ENCODE results near the gene IGFN1. TPM values are rescaled to one million over a fixed set of nuclear protein-coding genes. Genes with fewer than 3 reads are reported as not detected.

The IGFN1 gene
- total and polyA plus RNA-seq, 2 of the 4 experiments (the other 2 are of a cell fraction): 0.05 TPM; not detected in 1

- Histone ChIP-seq H3K27me3 (ENCODE audit: control insufficient read depth, insufficient read depth, low read length) (peaks cover 38% of the 10 kb centered on the region), H4K91ac (ENCODE audit: insufficient read depth, low read depth, low read length) (no peak overlapping the region), H3K4me3 (ENCODE audit: insufficient read depth, low read depth, low read length) (no peak overlapping the region), H2BK20ac (ENCODE audit: low read depth, low read length) (no peak overlapping the region), H4K5ac (ENCODE audit: low read depth, low read length) (no peak overlapping the region), H3K23ac (ENCODE audit: low read depth, low read length) (no peak overlapping the region), H2AK5ac (ENCODE audit: low read depth, low read length) (no peak overlapping the region), H3K4me2 (ENCODE audit: low read depth, low read length) (no peak overlapping the region), H4K20me1 (ENCODE audit: insufficient read depth, low read length) (no peaks in the 10 kb centered on the region), H3K9ac (ENCODE audit: low read depth, low read length) (no peak overlapping the region), H3K27ac (ENCODE audit: insufficient read depth, low read length) (no peak overlapping the region), H2AK9ac (replicated peaks; ENCODE audit: low read depth, low read length, poor library complexity) (no peak overlapping the region), H3K9me3 (ENCODE audit: control insufficient read depth, insufficient read depth, low read length) (no peaks in the 10 kb centered on the region), H4K8ac (ENCODE audit: low read depth in 2 of 2, low read length in 2 of 2) (no peak overlapping the region), H3K4ac (ENCODE audit: low read depth, low read length) (no peak overlapping the region), H2BK5ac (ENCODE audit: low read depth, low read length, poor library complexity, severe bottlenecking) (no peak overlapping the region), H3K9me1 (ENCODE audit: insufficient read depth, low read length) (0 out of 2 replicates have a peak, but pooled peaks cover 5% of the 10 kb centered on the region), H3K79me1 (ENCODE audit: low read depth in 1 of 2, low read length in 2 of 2) (no peaks in the 10 kb centered on the region), H3K56ac (ENCODE audit: extremely low read depth, insufficient read depth, low read length) (no peak overlapping the region), H3K14ac (replicated peaks; ENCODE audit: low read depth, low read length) (no peak overlapping the region), H2BK15ac (ENCODE audit: low read depth, low read length) (no peak overlapping the region), H2BK120ac (ENCODE audit: low read depth, low read length) (no peak overlapping the region), H3K4me1 (ENCODE audit: control insufficient read depth, insufficient read depth, low read length) (no peaks in the 10 kb centered on the region), H2AFZ (replicated peaks; ENCODE audit: low read length, poor library complexity) (no peak overlapping the region), H3K18ac (ENCODE audit: low read depth, low read length) (no peak overlapping the region), H3K36me3 (ENCODE audit: control insufficient read depth, insufficient read depth, low read length) (no peaks in the 10 kb centered on the region)
- dilution Hi-C loops (cut with HindIII; ENCODE audit: low sequenced_read_pairs, unreplicated experiment): no loop called here
- intact Hi-C loops (cut with micrococcal nuclease): no loop called here
- ChIA-PET CTCF (no interaction called here), POLR2A (ENCODE audit: unreplicated experiment) (no interaction called here)
- BruUV-seq (replicated peaks): no TSS peak
- DNase-seq (no peak), ATAC-seq (ENCODE audit: low read depth) (no peak)
- in situ Hi-C loops (cut with MboI; ENCODE audit: low sequenced_read_pairs): no loop called here
- WGBS, 2 experiments (ENCODE audit: extremely low coverage in 2 of 2, insufficient read length in 1 of 2): 47% methylated on average over 6 of the region's 11 CpGs; no CpG with 5 or more reads in 1 of the 2 experiments
- TF ChIP-seq BHLHE40 (IDR thresholded peaks at IDR 0.05; ENCODE audit: low read depth, low read length): no peak
- TF ChIP-seq POLR2A (IDR thresholded peaks at IDR 0.05; ENCODE audit: low read depth, low read length): no peak
- TF ChIP-seq NFE2L2 (IDR thresholded peaks at IDR 0.05; ENCODE audit: low read depth, low read length): no peak
- TF ChIP-seq RCOR1 (IDR thresholded peaks at IDR 0.05; ENCODE audit: insufficient replicate concordance, low read length): no peak
- TF ChIP-seq USF2 (IDR thresholded peaks at IDR 0.05; ENCODE audit: low read depth, low read length): no peak
- no peak for TF ChIP-seq CEBPB (IDR thresholded peaks at IDR 0.05; ENCODE audit: low read depth, low read length)
- TF ChIP-seq SMC3 (IDR thresholded peaks at IDR 0.05; ENCODE audit: low read depth, low read length): no peak
- no peak for TF ChIP-seq RFX5 (IDR thresholded peaks at IDR 0.05; ENCODE audit: low read depth, low read length)
- TF ChIP-seq MAZ (IDR thresholded peaks at IDR 0.05; ENCODE audit: borderline replicate concordance, low read depth, low read length): no peak
- no peak for TF ChIP-seq CTCF (conservative IDR thresholded peaks at IDR 0.05; ENCODE audit: low read depth, low read length)
- TF ChIP-seq CHD1 (IDR thresholded peaks at IDR 0.05; ENCODE audit: low read depth, low read length): no peak
- TF ChIP-seq RAD21 (IDR thresholded peaks at IDR 0.05; ENCODE audit: low read length): no peak
- TF ChIP-seq ELK1 (IDR thresholded peaks at IDR 0.05; ENCODE audit: borderline replicate concordance, low read depth, low read length): no peak
- TF ChIP-seq FOS (IDR thresholded peaks at IDR 0.05; ENCODE audit: low read depth, low read length): no peak
- no peak for TF ChIP-seq MAFK (IDR thresholded peaks at IDR 0.05; ENCODE audit: low read depth, low read length)
- no peak for TF ChIP-seq MXI1 (IDR thresholded peaks at IDR 0.05; ENCODE audit: borderline replicate concordance, low read depth, low read length)
Observed at GRCh38 chr1:201251851-201252430, 61.3 kb downstream of the IGFN1 start.
